Sigmoid colon (tissue), 7 donors: ENCODE results near the gene IL1RAPL2. TPM values are rescaled to one million over a fixed set of nuclear protein-coding genes. Genes with fewer than 3 reads are reported as not detected.

Experiments
- DNase-seq: peaks from one replicate; pipeline ENCODE4 v3.0.0-alpha.2; 2019
- H3K27ac ChIP-seq, 4 donors: fragments of 200-600 bp; sonication (generic); one replicate each; pipeline ENCODE4 v1.5.1; 2016 to 2019; ENCODE audit warnings: mild to moderate bottlenecking in 1 of 4
- H3K27me3 ChIP-seq, 3 donors: fragments of 200-600 bp; sonication (generic); one replicate each; pipeline ENCODE4 v1.5.1; 2019; ENCODE audit warnings: mild to moderate bottlenecking in 1 of 3
- H3K36me3 ChIP-seq, 4 donors: fragments of 200-600 bp; sonication (generic); one replicate each; pipeline ENCODE4 v1.5.1; 2016 to 2019
- H3K4me1 ChIP-seq, 4 donors: fragments of 200-600 bp; sonication (generic); one replicate each; pipeline ENCODE4 v1.5.1; 2017 to 2019
- H3K4me3 ChIP-seq, 4 donors: fragments of 200-600 bp; sonication (generic); one replicate each; pipeline ENCODE4 v1.5.1; 2017 to 2019; ENCODE audit warnings: mild to moderate bottlenecking in 2 of 4, moderate library complexity in 1 of 4
- H3K9me3 ChIP-seq, 4 donors: fragments of 200-600 bp in 3 of 4; sonication (generic) in 3 of 4; one replicate each; pipeline versions ENCODE4 v1.5.1 to v1.6.1; 2013 to 2019
- CTCF ChIP-seq, 4 experiments: fragments of 450-650 bp in 3 of 4; fragments of 200-600 bp in 1 of 4; IDR thresholded peaks; one replicate each; pipeline ENCODE4 v1.5.1; 2016 to 2019; ENCODE audit warnings: antibody characterized with exemption in 4 of 4, mild to moderate bottlenecking in 3 of 4, moderate library complexity in 2 of 4
- EP300 ChIP-seq, 4 donors: sonication (generic); formaldehyde crosslinking; IDR thresholded peaks; one replicate each; pipeline ENCODE4 v1.6.1; 2017; ENCODE audit warnings: antibody characterized with exemption in 4 of 4
- POLR2A ChIP-seq, 2 donors: fragments of 450-650 bp; IDR thresholded peaks; one replicate each; pipeline ENCODE4 v1.6.1; 2016; ENCODE audit warnings: antibody characterized with exemption in 2 of 2, mild to moderate bottlenecking in 2 of 2, moderate library complexity in 2 of 2
- POLR2AphosphoS5 ChIP-seq, 4 donors: sonication (generic); formaldehyde crosslinking; IDR thresholded peaks; one replicate each; pipeline ENCODE4 v1.6.1; 2017; ENCODE audit warnings: antibody characterized with exemption in 4 of 4
- WGBS, 2 donors: extraction: QIAGEN DNeasy Blood & Tissue Kit; methylation state at CpG; one replicate each; pipeline ENCODE4 v1.1.7; 2013; 5-methylcytosine and 5-hydroxymethylcytosine counted together
- intact Hi-C: fragments of 100-400 bp; cut with DNase I; formaldehyde crosslinking; loops from one replicate; pipeline ENCODE4 v1.15.1; 2023
- polyA plus RNA-seq, 3 donors: library from polyadenylated mRNA; stranded (reverse); fragments of 200-250 nt; gene quantifications; one replicate each; pipeline ENCODE4 v1.2.3, GENCODE V29; 2013
- total RNA-seq, 4 donors: library from RNA; depleted of rRNA; stranded (reverse); fragments of >200 nt; gene quantifications; one replicate each; pipeline ENCODE4 v1.1.0, GENCODE V29; 2016
- donor health status: healthy with polysubstance abuse.
- donor health status: Bipolar disorder and iron deficiency.
- donor health status: healthy.

Gene IL1RAPL2
- total and polyA plus RNA-seq, 7 donors: 0.01 to 1.1 (median 0.79) TPM; not detected in 3

- Histone ChIP-seq H3K36me3 (no peaks in the 10 kb centered on the region), H3K4me3 (no peak overlapping the region), H3K4me1 (no peaks in the 10 kb centered on the region), H3K27ac (no peak overlapping the region), H3K27me3 (no peaks in the 10 kb centered on the region), H3K9me3 (no peaks in the 10 kb centered on the region)
- intact Hi-C loops: no loop called here
- WGBS, 2 donors: 75 to 81% methylated on average over 1 of the region's 1 CpG
- no peak for TF ChIP-seq EP300 (IDR thresholded peaks at IDR 0.05)
- TF ChIP-seq POLR2AphosphoS5 (IDR thresholded peaks at IDR 0.05): no peak
- no peak for TF ChIP-seq CTCF (IDR thresholded peaks at IDR 0.05)
- TF ChIP-seq POLR2A (IDR thresholded peaks at IDR 0.05): no peak
- no peak for DNase-seq
Measured at GRCh38 chrX:104803219-104803618, 237.2 kb downstream of the IL1RAPL2 start.

- TF ChIP-seq POLR2AphosphoS5 (IDR thresholded peaks at IDR 0.05) (no peak), CTCF (IDR thresholded peaks at IDR 0.05) (no peak), EP300 (IDR thresholded peaks at IDR 0.05) (no peak), POLR2A (IDR thresholded peaks at IDR 0.05) (no peak)
- intact Hi-C loops: no loop called here
- no peaks in the 10 kb centered on the region for H3K4me1 ChIP-seq
- no peak overlapping the region for H3K4me3 ChIP-seq
- H3K27ac ChIP-seq: no peak overlapping the region
- DNase-seq: no peak
- no peaks in the 10 kb centered on the region for H3K36me3 ChIP-seq
- no peaks in the 10 kb centered on the region for H3K9me3 ChIP-seq
- H3K27me3 ChIP-seq: no peaks in the 10 kb centered on the region
- 55 to 63% methylated on average over 2 of the region's 2 CpGs for WGBS, 2 donors
Measured at GRCh38 chrX:104806346-104806745, 240.3 kb downstream of the IL1RAPL2 start.

- no peaks in the 10 kb centered on the region for H3K4me1 ChIP-seq
- DNase-seq: no peak
- no peak overlapping the region for H3K4me3 ChIP-seq
- H3K9me3 ChIP-seq: no peaks in the 10 kb centered on the region
- intact Hi-C loops: no loop called here
- TF ChIP-seq CTCF (IDR thresholded peaks at IDR 0.05) (no peak), EP300 (IDR thresholded peaks at IDR 0.05) (no peak), POLR2AphosphoS5 (IDR thresholded peaks at IDR 0.05) (no peak), POLR2A (IDR thresholded peaks at IDR 0.05) (no peak)
- no peak overlapping the region for H3K27ac ChIP-seq
- WGBS, 2 donors: 73 to 76% methylated on average over 2 of the region's 2 CpGs
- no peaks in the 10 kb centered on the region for H3K36me3 ChIP-seq
- no peaks in the 10 kb centered on the region for H3K27me3 ChIP-seq
Measured at GRCh38 chrX:104833401-104833800, 267.4 kb downstream of the IL1RAPL2 start.

GRCh38 chrX:104842646-104843045, 276.6 kb downstream of the IL1RAPL2 start:
- intact Hi-C loops: loop anchor here (10.0 kb wide), 1 partner anchor 58 kb away; no protein-coding TSS in a partner anchor
- TF ChIP-seq POLR2A (IDR thresholded peaks at IDR 0.05) (no peak), CTCF (IDR thresholded peaks at IDR 0.05) (no peak), EP300 (IDR thresholded peaks at IDR 0.05) (no peak), POLR2AphosphoS5 (IDR thresholded peaks at IDR 0.05) (no peak)

GRCh38 chrX:104852241-104852640, 286.2 kb downstream of the IL1RAPL2 start:
- intact Hi-C loops: no loop called here
- WGBS, 2 donors: 85 to 91% methylated on average over 1 of the region's 1 CpG
- Histone ChIP-seq H3K9me3 (no peaks in the 10 kb centered on the region), H3K36me3 (no peaks in the 10 kb centered on the region), H3K27me3 (peaks cover 0 to 5% (median 0%) of the 10 kb centered on the region in 3 donors), H3K4me3 (no peak overlapping the region), H3K4me1 (no peaks in the 10 kb centered on the region), H3K27ac (no peak overlapping the region)
- TF ChIP-seq CTCF (IDR thresholded peaks at IDR 0.05): no peak
- no peak for TF ChIP-seq POLR2A (IDR thresholded peaks at IDR 0.05)
- TF ChIP-seq POLR2AphosphoS5 (IDR thresholded peaks at IDR 0.05): no peak
- TF ChIP-seq EP300 (IDR thresholded peaks at IDR 0.05): no peak
- no peak for DNase-seq

More at GRCh38 chrX:104842646-104843045, 276.6 kb downstream of the IL1RAPL2 start:
- Histone ChIP-seq H3K9me3 (no peaks in the 10 kb centered on the region), H3K4me3 (no peak overlapping the region), H3K36me3 (no peaks in the 10 kb centered on the region), H3K4me1 (no peaks in the 10 kb centered on the region), H3K27ac (no peak overlapping the region), H3K27me3 (no peaks in the 10 kb centered on the region)
- no peak for DNase-seq
- 62 to 81% methylated on average over 4 of the region's 4 CpGs for WGBS, 2 donors
